H9 (cell line): ENCODE measurements around the gene ST8SIA2. TPM values are rescaled to one million over a fixed set of nuclear protein-coding genes. Genes with fewer than 3 reads are reported as not detected.

Source experiments
- DNase-seq: peaks from one replicate; pipeline ENCODE4 v3.0.0-alpha.2; 2017
- H2AFZ ChIP-seq: one replicate; pipeline ENCODE4 v1.6.1; 2013; ENCODE audit warnings: mild to moderate bottlenecking, low read length, control low read depth, moderate library complexity
- H2AK5ac ChIP-seq: 2 replicates; pipeline ENCODE4 v1.6.1; 2013; ENCODE audit warnings: low read length, control low read depth, mixed read lengths; ENCODE audit not compliant: insufficient read length
- H2BK120ac ChIP-seq: one replicate; pipeline ENCODE4 v1.6.1; 2013; ENCODE audit warnings: low read depth, mild to moderate bottlenecking, low read length, control low read depth, inconsistent platforms; ENCODE audit not compliant: poor library complexity, severe bottlenecking
- H2BK12ac ChIP-seq: 2 replicates; pipeline ENCODE4 v1.6.1; 2013; ENCODE audit warnings: low read length, control low read depth, mixed read lengths, low read depth; ENCODE audit not compliant: insufficient read length
- H2BK15ac ChIP-seq: 2 replicates; pipeline ENCODE4 v1.6.1; 2013; ENCODE audit warnings: low read depth, low read length, control low read depth
- H2BK20ac ChIP-seq: one replicate; pipeline ENCODE4 v1.6.1; 2013; ENCODE audit warnings: low read depth, mild to moderate bottlenecking, low read length, control low read depth, inconsistent platforms; ENCODE audit not compliant: poor library complexity, severe bottlenecking
- H2BK5ac ChIP-seq: 2 replicates; pipeline ENCODE4 v1.6.1; 2013; ENCODE audit warnings: low read length, control low read depth, mixed read lengths; ENCODE audit not compliant: insufficient read length
- H3K14ac ChIP-seq: 2 replicates; pipeline ENCODE4 v1.6.1; 2013; ENCODE audit warnings: low read length, control low read depth; ENCODE audit not compliant: insufficient read depth
- H3K18ac ChIP-seq: 2 replicates; pipeline ENCODE4 v1.6.1; 2013; ENCODE audit warnings: low read depth, mild to moderate bottlenecking, mixed read lengths, low read length, control low read depth; ENCODE audit not compliant: insufficient read length
- H3K23ac ChIP-seq: 2 replicates; pipeline ENCODE4 v1.6.1; 2013; ENCODE audit warnings: low read length, control low read depth, mixed read lengths, low read depth; ENCODE audit not compliant: insufficient read length
- H3K23me2 ChIP-seq: 2 replicates; pipeline ENCODE4 v1.6.1; 2013; ENCODE audit warnings: low read depth, mild to moderate bottlenecking, mixed read lengths, low read length, control low read depth; ENCODE audit not compliant: insufficient read length, poor library complexity, severe bottlenecking
- H3K27ac ChIP-seq: 2 replicates; pipeline ENCODE4 v1.5.1; 2013; ENCODE audit warnings: low read length, control low read depth, mixed read lengths, low read depth; ENCODE audit not compliant: insufficient read length
- H3K27me3 ChIP-seq: 2 replicates; pipeline ENCODE4 v1.6.1; 2013; ENCODE audit warnings: low read length, control low read depth, inconsistent platforms; ENCODE audit not compliant: insufficient read depth
- H3K4ac ChIP-seq: 2 replicates; pipeline ENCODE4 v1.6.1; 2013; ENCODE audit warnings: low read depth, mild to moderate bottlenecking, control low read depth, inconsistent platforms, low read length, moderate library complexity
- H3K4me1 ChIP-seq: 2 replicates; pipeline ENCODE4 v1.6.1; 2013; ENCODE audit warnings: low read length, control low read depth, inconsistent platforms; ENCODE audit not compliant: insufficient read depth
- H3K4me2 ChIP-seq: 2 replicates; pipeline ENCODE4 v1.6.1; 2013; ENCODE audit warnings: low read length, control low read depth, mixed read lengths; ENCODE audit not compliant: insufficient read length, insufficient read depth
- H3K56ac ChIP-seq: 2 replicates; pipeline ENCODE4 v1.6.1; 2013; ENCODE audit warnings: low read depth, mild to moderate bottlenecking, mixed read lengths, low read length, control low read depth; ENCODE audit not compliant: insufficient read length
- H3K79me1 ChIP-seq: 2 replicates; pipeline ENCODE4 v1.6.1; 2013; ENCODE audit warnings: low read depth, mild to moderate bottlenecking, moderate library complexity, low read length, control low read depth, inconsistent platforms; ENCODE audit not compliant: insufficient read depth, poor library complexity, severe bottlenecking
- H3K79me2 ChIP-seq: 2 replicates; pipeline ENCODE4 v1.6.1; 2013; ENCODE audit warnings: low read length, control low read depth, inconsistent platforms; ENCODE audit not compliant: insufficient read depth
- H3K9ac ChIP-seq: 2 replicates; pipeline ENCODE4 v1.6.1; 2013; ENCODE audit warnings: low read length, control low read depth, mixed read lengths; ENCODE audit not compliant: insufficient read length; ENCODE audit errors: extremely low read depth
- H3K9me3 ChIP-seq: one replicate; pipeline ENCODE4 v1.6.1; 2013; ENCODE audit warnings: low read depth, low read length, inconsistent platforms; ENCODE audit not compliant: control insufficient read depth
- H3T11ph ChIP-seq: one replicate; pipeline ENCODE4 v1.6.1; 2013; ENCODE audit warnings: mild to moderate bottlenecking, low read length, control low read depth, inconsistent platforms
- H4K20me1 ChIP-seq: one replicate; pipeline ENCODE4 v1.6.1; 2013; ENCODE audit not compliant: control insufficient read depth, insufficient read length, insufficient read depth
- H4K5ac ChIP-seq: 2 replicates; pipeline ENCODE4 v1.6.1; 2013; ENCODE audit warnings: low read depth, mild to moderate bottlenecking, mixed read lengths, low read length, control low read depth; ENCODE audit not compliant: insufficient read length
- H4K8ac ChIP-seq: replicated peaks from 2 replicates; pipeline ENCODE4 v1.6.1; 2013; ENCODE audit warnings: low read length, control low read depth, mixed read lengths, low read depth; ENCODE audit not compliant: insufficient read length
- H4K91ac ChIP-seq: 2 replicates; pipeline ENCODE4 v1.6.1; 2013; ENCODE audit warnings: low read depth, mild to moderate bottlenecking, moderate library complexity, mixed read lengths, low read length, control low read depth; ENCODE audit not compliant: insufficient read length
- H3K27ac Mint-ChIP-seq, 3 experiments: 2 replicates in 2 of 3; 3 replicates in 1 of 3; pipeline ENCODE4 v1.8.0; 2020 to 2021; ENCODE audit warnings: mixed read lengths in 3 of 3, mild to moderate bottlenecking in 1 of 3, moderate library complexity in 1 of 3
- H3K27me3 Mint-ChIP-seq: 2 replicates; pipeline ENCODE4 v1.8.0; 2021; ENCODE audit warnings: low read depth, mild to moderate bottlenecking, moderate library complexity, mixed read lengths
- H3K36me3 Mint-ChIP-seq, 3 experiments: 2 replicates in 2 of 3; 3 replicates in 1 of 3; pipeline ENCODE4 v1.8.0; 2020 to 2021; ENCODE audit warnings: low read depth in 3 of 3, mixed read lengths in 3 of 3; ENCODE audit not compliant: insufficient read depth in 1 of 3
- H3K4me1 Mint-ChIP-seq, 2 experiments: 2 replicates each; pipeline ENCODE4 v1.8.0; 2020; ENCODE audit warnings: mixed read lengths in 2 of 2
- H3K4me3 Mint-ChIP-seq, 2 experiments: 2 replicates in 1 of 2; 3 replicates in 1 of 2; pipeline ENCODE4 v1.8.0; 2020 to 2021; ENCODE audit warnings: mild to moderate bottlenecking in 2 of 2, mixed read lengths in 2 of 2, moderate library complexity in 1 of 2
- H3K9me3 Mint-ChIP-seq, 2 experiments: 2 replicates in 1 of 2; 3 replicates in 1 of 2; pipeline ENCODE4 v1.8.0; 2020; ENCODE audit warnings: mild to moderate bottlenecking in 2 of 2, mixed read lengths in 2 of 2, moderate library complexity in 1 of 2
- WGBS: extraction: QIAGEN DNeasy Blood & Tissue Kit; methylation state at CpG from one replicate; pipeline ENCODE4 v1.1.7; 2013; ENCODE audit warnings: missing lambda C conversion rate, low lambda C conversion rate, mixed read lengths; ENCODE audit not compliant: insufficient read length; ENCODE audit errors: extremely low coverage; 5-methylcytosine and 5-hydroxymethylcytosine counted together
- total RNA-seq: library from RNA; stranded (reverse); gene quantifications from 2 replicates; pipeline ENCODE4 v1.2.1, GENCODE V29; 2021
- TF ChIP-seq, protein P1 (sequence below): fragments of 200-600 bp; sonication (generic); conservative IDR thresholded peaks from 3 replicates; pipeline ENCODE4 v1.8.0; 2021; ENCODE audit warnings: antibody characterized with exemption, mild to moderate bottlenecking

Gene ST8SIA2
- total RNA-seq, 1 experiment from 2014 or later: 1.8 TPM

DNA sequence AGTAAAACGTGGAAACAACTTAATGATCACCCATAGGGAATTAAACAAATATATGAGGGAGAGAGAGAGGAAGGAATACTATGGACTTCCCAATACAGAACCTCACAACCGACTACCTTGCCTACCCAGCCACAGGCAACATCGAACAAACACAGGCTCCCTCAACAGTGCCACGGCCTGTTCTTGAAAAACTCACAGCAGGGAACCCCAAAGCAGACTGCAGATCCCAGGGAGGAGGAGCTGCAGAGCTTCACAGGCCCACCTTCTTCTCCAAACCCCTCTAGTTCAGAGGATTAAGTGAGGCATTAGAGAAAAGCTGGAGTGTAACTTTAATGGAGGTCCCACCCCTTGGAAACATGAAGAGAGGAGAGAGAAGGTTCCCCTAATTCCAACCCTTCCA lies 110.2 kb downstream of the ST8SIA2 start:
- peaks cover 5 to 21% (median 16%) of the 10 kb centered on the region in 3 experiments; a peak in 5 of 7 replicates for H3K36me3 Mint-ChIP-seq
- Histone ChIP-seq H2AFZ (no peak overlapping the region), H3K23me2 (no peaks in the 10 kb centered on the region), H4K91ac (no peak overlapping the region), H4K8ac (no peak overlapping the region), H3K4me1 (no peaks in the 10 kb centered on the region), H4K5ac (no peak overlapping the region), H3K27me3 (no peaks in the 10 kb centered on the region), H2BK15ac (no peak overlapping the region), H3K23ac (no peak overlapping the region), H3K14ac (no peak overlapping the region), H3K56ac (no peak overlapping the region), H3K79me2 (no peaks in the 10 kb centered on the region), H3K27ac (no peak overlapping the region), H3K79me1 (no peaks in the 10 kb centered on the region), H2BK12ac (no peak overlapping the region), H3K4ac (no peak overlapping the region), H2BK20ac (no peak overlapping the region), H3T11ph (no peak overlapping the region), H4K20me1 (no peaks in the 10 kb centered on the region), H3K4me2 (no peak overlapping the region), H2BK120ac (no peak overlapping the region), H3K18ac (no peak overlapping the region), H2AK5ac (no peak overlapping the region), H3K9me3 (peaks cover 12% of the 10 kb centered on the region), H3K9ac (no peak overlapping the region), H2BK5ac (no peak overlapping the region)
- peaks cover 17% of the 10 kb centered on the region; the same call in 1 of the 2 replicates for H3K27me3 Mint-ChIP-seq
- H3K4me3 Mint-ChIP-seq: no peak overlapping the region
- TF ChIP-seq, protein P1, sequence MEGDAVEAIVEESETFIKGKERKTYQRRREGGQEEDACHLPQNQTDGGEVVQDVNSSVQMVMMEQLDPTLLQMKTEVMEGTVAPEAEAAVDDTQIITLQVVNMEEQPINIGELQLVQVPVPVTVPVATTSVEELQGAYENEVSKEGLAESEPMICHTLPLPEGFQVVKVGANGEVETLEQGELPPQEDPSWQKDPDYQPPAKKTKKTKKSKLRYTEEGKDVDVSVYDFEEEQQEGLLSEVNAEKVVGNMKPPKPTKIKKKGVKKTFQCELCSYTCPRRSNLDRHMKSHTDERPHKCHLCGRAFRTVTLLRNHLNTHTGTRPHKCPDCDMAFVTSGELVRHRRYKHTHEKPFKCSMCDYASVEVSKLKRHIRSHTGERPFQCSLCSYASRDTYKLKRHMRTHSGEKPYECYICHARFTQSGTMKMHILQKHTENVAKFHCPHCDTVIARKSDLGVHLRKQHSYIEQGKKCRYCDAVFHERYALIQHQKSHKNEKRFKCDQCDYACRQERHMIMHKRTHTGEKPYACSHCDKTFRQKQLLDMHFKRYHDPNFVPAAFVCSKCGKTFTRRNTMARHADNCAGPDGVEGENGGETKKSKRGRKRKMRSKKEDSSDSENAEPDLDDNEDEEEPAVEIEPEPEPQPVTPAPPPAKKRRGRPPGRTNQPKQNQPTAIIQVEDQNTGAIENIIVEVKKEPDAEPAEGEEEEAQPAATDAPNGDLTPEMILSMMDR: no peak
- no CpG with 5 or more reads among the region's 4 CpGs for WGBS
- DNase-seq: no peak
- H3K27ac Mint-ChIP-seq: no peak overlapping the region
- H3K4me1 Mint-ChIP-seq: peaks cover 13 to 26% of the 10 kb centered on the region in 2 experiments
- H3K9me3 Mint-ChIP-seq: peaks cover 23 to 27% of the 10 kb centered on the region in 2 experiments
